Vagina (tissue), 2 donors: ENCODE results near the gene SUMO3.

Experiments
- CTCF ChIP-seq, 3 experiments: fragments of 450-650 bp in 2 of 3; fragments of 200-600 bp in 1 of 3; sonication (generic) in 1 of 3; IDR thresholded peaks; one replicate each; pipeline ENCODE4 v1.5.1; 2017 to 2019; ENCODE audit warnings: antibody characterized with exemption in 3 of 3, mild to moderate bottlenecking in 2 of 3, moderate library complexity in 2 of 3
- POLR2A ChIP-seq, 2 donors: fragments of 450-650 bp; IDR thresholded peaks; one replicate each; pipeline ENCODE4 v1.6.1; 2017; ENCODE audit warnings: antibody characterized with exemption in 2 of 2, mild to moderate bottlenecking in 2 of 2, moderate library complexity in 2 of 2
- POLR2AphosphoS5 ChIP-seq, 2 donors: sonication (generic); formaldehyde crosslinking; IDR thresholded peaks; one replicate each; pipeline ENCODE4 v1.9.0; 2017; ENCODE audit warnings: antibody characterized with exemption in 2 of 2, mild to moderate bottlenecking in 2 of 2, low read depth in 1 of 2; ENCODE audit not compliant: insufficient read depth in 1 of 2

GRCh38 chr21:44797775-44798174 is 20.1 kb downstream of the SUMO3 start:
- TF ChIP-seq CTCF (IDR thresholded peaks at IDR 0.05) = no peak
- no peak for TF ChIP-seq POLR2A (IDR thresholded peaks at IDR 0.05)
- no peak for TF ChIP-seq POLR2AphosphoS5 (IDR thresholded peaks at IDR 0.05; ENCODE audit: insufficient read depth in 1 of 2, low read depth in 1 of 2)
